ENCODE results near the gene RAD21L1.

RAD21L1 gene

DNA sequence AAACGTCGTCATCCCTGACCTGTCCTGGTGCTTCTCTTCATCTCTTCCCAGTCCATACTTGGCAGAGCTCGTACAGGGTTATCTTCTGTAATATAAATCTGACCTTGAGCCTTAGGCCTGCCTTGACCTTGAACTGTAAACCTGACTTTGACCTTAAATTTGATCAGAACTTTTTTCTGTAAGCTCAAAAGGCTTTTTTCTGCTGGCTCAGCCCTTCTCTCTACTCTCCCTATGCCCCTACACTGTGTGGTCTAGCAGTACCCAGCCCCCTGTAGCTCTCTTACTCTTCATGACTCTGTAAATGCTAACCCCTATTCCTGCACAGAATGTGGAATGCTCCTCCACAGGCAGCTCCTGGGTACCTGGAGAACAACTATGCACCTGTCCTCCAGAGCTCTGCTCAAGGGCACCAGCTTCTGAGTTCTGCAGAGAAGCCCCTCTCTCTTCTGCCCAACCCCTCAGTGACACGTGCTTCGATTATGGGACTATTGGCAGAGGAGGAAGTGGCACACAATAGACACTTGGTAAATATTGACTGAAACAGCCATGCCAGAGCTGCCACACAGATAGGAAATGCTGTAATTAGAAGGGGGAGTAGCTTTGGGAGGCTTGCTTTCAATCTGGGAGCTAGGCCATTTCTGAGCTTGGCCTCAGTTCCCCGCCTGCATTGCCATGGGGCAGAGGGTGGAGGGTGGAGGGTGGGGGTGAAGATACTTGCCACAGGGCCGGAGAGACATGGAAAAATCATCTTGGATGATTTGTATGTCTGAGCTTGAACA, 55.6 kb downstream of the RAD21L1 start:
- in situ Hi-C loops (cut with HindIII; ENCODE audit: low sequenced_read_pairs), result no loop called here
- no peak overlapping the region for H3K4me3 ChIP-seq (ENCODE audit: low read depth, low read length)
- TF ChIP-seq CTCF (IDR thresholded peaks at IDR 0.05; ENCODE audit: low read depth, low read length, missing control alignments), result no peak
- no peak for DNase-seq (ENCODE audit: low read depth)

GRCh38 chr20:1282966-1283365, 57.1 kb downstream of the RAD21L1 start:
- no peak overlapping the region for H3K4me3 ChIP-seq (ENCODE audit: low read depth, low read length)
- no peak for DNase-seq (ENCODE audit: low read depth)
- TF ChIP-seq CTCF (IDR thresholded peaks at IDR 0.05; ENCODE audit: low read depth, low read length, missing control alignments), result no peak
- in situ Hi-C loops (cut with HindIII; ENCODE audit: low sequenced_read_pairs), result no loop called here

GRCh38 chr20:1283522-1284510, 58.0 kb downstream of the RAD21L1 start:
- in situ Hi-C loops (cut with HindIII; ENCODE audit: low sequenced_read_pairs), result no loop called here
- H3K4me3 ChIP-seq (ENCODE audit: low read depth, low read length), result no peak overlapping the region
- DNase-seq (ENCODE audit: low read depth), result no peak
- no peak for TF ChIP-seq CTCF (IDR thresholded peaks at IDR 0.05; ENCODE audit: low read depth, low read length, missing control alignments)

DNA sequence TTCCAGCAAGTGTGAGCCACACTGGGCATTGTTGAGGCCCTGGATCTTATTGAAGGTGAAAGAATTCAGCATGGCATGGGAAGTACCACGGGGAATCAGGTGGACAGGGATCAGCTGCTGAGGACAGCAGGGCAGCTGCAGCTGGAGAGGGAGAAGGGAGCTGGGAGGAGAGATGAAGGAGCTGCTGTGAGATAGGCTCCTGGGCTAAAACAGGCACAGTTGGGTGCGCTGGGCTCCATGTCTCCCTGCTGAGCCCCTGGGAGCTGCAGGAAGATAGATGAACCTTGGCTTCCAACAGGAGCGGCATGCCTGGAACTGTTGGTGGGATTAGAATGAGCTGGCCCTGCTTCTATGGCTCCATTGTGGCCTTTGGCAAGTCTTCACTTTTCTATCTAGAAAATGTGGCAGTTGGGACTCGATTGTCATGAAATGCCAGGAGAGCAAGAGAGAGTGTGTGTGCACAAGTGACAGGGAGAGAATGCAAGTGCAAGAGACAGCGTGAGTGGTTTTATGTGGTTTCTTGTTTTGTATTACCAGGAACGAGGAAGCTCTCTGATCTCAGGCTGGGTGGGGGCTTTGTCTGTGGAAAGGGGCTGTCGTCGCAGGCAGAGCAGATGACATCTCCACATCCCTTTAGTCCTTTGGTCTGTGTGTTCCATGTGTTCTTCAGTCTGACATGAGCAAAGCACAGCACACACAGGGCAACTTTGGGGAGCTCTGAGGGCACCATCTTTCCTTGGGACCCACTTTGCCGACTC, 60.6 kb downstream of the RAD21L1 start:
- DNase-seq (ENCODE audit: low read depth), result no peak
- in situ Hi-C loops (cut with HindIII; ENCODE audit: low sequenced_read_pairs), result no loop called here
- TF ChIP-seq CTCF (IDR thresholded peaks at IDR 0.05; ENCODE audit: low read depth, low read length, missing control alignments), result no peak
- H3K4me3 ChIP-seq (ENCODE audit: low read depth, low read length), result no peak overlapping the region

- no peak for DNase-seq (ENCODE audit: low read depth)
- no peak for TF ChIP-seq CTCF (IDR thresholded peaks at IDR 0.05; ENCODE audit: low read depth, low read length, missing control alignments)
- H3K4me3 ChIP-seq (ENCODE audit: low read depth, low read length), result no peak overlapping the region
- in situ Hi-C loops (cut with HindIII; ENCODE audit: low sequenced_read_pairs), result no loop called here
Measured at GRCh38 chr20:1287306-1287705, 61.5 kb downstream of the RAD21L1 start.
